Measurements from ENCODE around the gene RASSF8.

DNA sequence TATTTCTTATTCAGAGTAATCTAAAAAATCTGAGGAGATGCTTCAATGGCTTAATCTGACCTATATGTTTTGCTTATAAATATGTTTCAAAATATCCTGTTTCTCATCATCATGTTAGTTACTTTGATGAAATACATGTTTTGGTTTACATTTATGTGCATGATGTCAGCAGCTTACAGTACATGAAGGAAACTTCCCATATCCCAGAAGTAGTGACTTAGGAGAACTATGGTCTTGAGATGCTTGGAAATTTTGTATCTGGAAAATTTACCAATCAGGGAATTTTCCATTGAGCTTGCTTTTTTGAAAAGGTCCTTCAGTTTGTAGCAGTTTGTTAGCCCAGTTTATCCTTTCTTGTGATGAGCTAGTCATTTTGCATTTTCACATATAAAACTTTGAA lies 73.3 kb downstream of the RASSF8 start:
- TF ChIP-seq POLR2A (IDR thresholded peaks at IDR 0.05), result no peak
- TF ChIP-seq, protein P1, sequence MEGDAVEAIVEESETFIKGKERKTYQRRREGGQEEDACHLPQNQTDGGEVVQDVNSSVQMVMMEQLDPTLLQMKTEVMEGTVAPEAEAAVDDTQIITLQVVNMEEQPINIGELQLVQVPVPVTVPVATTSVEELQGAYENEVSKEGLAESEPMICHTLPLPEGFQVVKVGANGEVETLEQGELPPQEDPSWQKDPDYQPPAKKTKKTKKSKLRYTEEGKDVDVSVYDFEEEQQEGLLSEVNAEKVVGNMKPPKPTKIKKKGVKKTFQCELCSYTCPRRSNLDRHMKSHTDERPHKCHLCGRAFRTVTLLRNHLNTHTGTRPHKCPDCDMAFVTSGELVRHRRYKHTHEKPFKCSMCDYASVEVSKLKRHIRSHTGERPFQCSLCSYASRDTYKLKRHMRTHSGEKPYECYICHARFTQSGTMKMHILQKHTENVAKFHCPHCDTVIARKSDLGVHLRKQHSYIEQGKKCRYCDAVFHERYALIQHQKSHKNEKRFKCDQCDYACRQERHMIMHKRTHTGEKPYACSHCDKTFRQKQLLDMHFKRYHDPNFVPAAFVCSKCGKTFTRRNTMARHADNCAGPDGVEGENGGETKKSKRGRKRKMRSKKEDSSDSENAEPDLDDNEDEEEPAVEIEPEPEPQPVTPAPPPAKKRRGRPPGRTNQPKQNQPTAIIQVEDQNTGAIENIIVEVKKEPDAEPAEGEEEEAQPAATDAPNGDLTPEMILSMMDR (IDR thresholded peaks at IDR 0.05), result no peak

All from esophagus squamous epithelium (tissue), 4 donors.